GM19463 (cell line): ENCODE measurements around the gene DMRTB1.

Experiments
- ATAC-seq: cut with Tn5 transposase; IDR thresholded peaks from one replicate; pipeline ENCODE4 v1.9.1; 2021; ENCODE audit warnings: mild to moderate bottlenecking, moderate library complexity; ENCODE audit not compliant: unreplicated experiment

The DMRTB1 gene

GRCh38 chr1:53484705-53485477 is 25.7 kb downstream of the DMRTB1 start:
- no peak for ATAC-seq

- no peak for ATAC-seq
Observed at GRCh38 chr1:53485478-53486394, 26.5 kb downstream of the DMRTB1 start.

GRCh38 chr1:53486395-53487026 is 27.3 kb downstream of the DMRTB1 start:
- no peak for ATAC-seq

GRCh38 chr1:53490351-53490750 is 31.2 kb downstream of the DMRTB1 start:
- no peak for ATAC-seq

- no peak for ATAC-seq
Observed at GRCh38 chr1:53495633-53496345, 36.6 kb downstream of the DMRTB1 start.

GRCh38 chr1:53498555-53499131 is 39.4 kb downstream of the DMRTB1 start:
- ATAC-seq, result no peak

- no peak for ATAC-seq
Observed at GRCh38 chr1:53499257-53500203, 40.3 kb downstream of the DMRTB1 start.

- no peak for ATAC-seq
Observed at GRCh38 chr1:53500204-53501064, 41.2 kb downstream of the DMRTB1 start.

GRCh38 chr1:53501065-53502005 is 42.1 kb downstream of the DMRTB1 start:
- ATAC-seq, result no peak

- ATAC-seq, result no peak
Observed at GRCh38 chr1:53502641-53503432, 43.6 kb downstream of the DMRTB1 start.

- no peak for ATAC-seq
Observed at GRCh38 chr1:53503433-53504217, 44.4 kb downstream of the DMRTB1 start.

GRCh38 chr1:53504901-53505300 is 45.7 kb downstream of the DMRTB1 start:
- ATAC-seq, result no peak

- no peak for ATAC-seq
Observed at GRCh38 chr1:53505401-53505800, 46.2 kb downstream of the DMRTB1 start.

- ATAC-seq, result no peak
Observed at GRCh38 chr1:53505891-53506290, 46.7 kb downstream of the DMRTB1 start.

- no peak for ATAC-seq
Observed at GRCh38 chr1:53506355-53507050, 47.3 kb downstream of the DMRTB1 start.
